ENCODE measurements around the gene CRYBG1. TPM values are rescaled to one million over a fixed set of nuclear protein-coding genes. Genes with fewer than 3 reads are reported as not detected.
A peak's percentile ranks its signal among the peaks of the same experiment; 100 is the strongest.

CRYBG1 gene
- total and polyA plus RNA-seq, 2 donors (not counting 1 experiment from before 2014, with no cell fraction given) = 9.6 to 47.0 TPM

- peak; percentile 76 for DNase-seq
- Histone ChIP-seq H3K9ac (ENCODE audit: low read length) (no peak overlapping the region), H3K9me3 (ENCODE audit: control extremely low read depth in 1 of 3, control insufficient read depth in 2 of 3, insufficient read depth in 1 of 3, low read length in 2 of 3) (no peaks in the 10 kb centered on the region), H3K36me3 (replicated peaks in 1 of 2; ENCODE audit: control extremely low read depth in 1 of 2, control insufficient read depth in 1 of 2, extremely low read depth in 1 of 2, insufficient read depth in 2 of 2, low read length in 1 of 2) (no peaks in the 10 kb centered on the region), H4K20me1 (ENCODE audit: control insufficient read depth, insufficient read depth, low read length, poor library complexity, severe bottlenecking) (no peaks in the 10 kb centered on the region), H3K27me3 (replicated peaks in 1 of 4; ENCODE audit: control extremely low read depth in 1 of 4, control insufficient read depth in 3 of 4, insufficient read depth in 4 of 4, low read length in 3 of 4) (peaks cover 0 to 6% (median 1%) of the 10 kb centered on the region in 4 experiments), H3K27ac (ENCODE audit: low read length in 2 of 2) (no peak overlapping the region), H3K4me1 (ENCODE audit: control insufficient read depth in 2 of 2, insufficient read depth in 2 of 2, low read length in 2 of 2) (peaks cover 5% of the 10 kb centered on the region in 2 donors), H2AFZ (ENCODE audit: insufficient read depth, low read depth, low read length, poor library complexity, severe bottlenecking) (no peak overlapping the region), H3K4me2 (replicated peaks; ENCODE audit: low read depth, low read length, poor library complexity, severe bottlenecking) (no peak overlapping the region), H3K4me3 (ENCODE audit: control extremely low read depth in 1 of 5, extremely low read depth in 1 of 5, insufficient read depth in 1 of 5, low read depth in 2 of 5, low read length in 4 of 5) (no peak overlapping the region), H3K79me2 (ENCODE audit: control insufficient read depth, insufficient read depth, low read length) (no peaks in the 10 kb centered on the region)
- ATAC-seq (ENCODE audit: low read depth) = peak; percentile 88
- Mint-ChIP-seq H3K4me1 (peaks cover 2% of the 10 kb centered on the region), H3K9me3 (ENCODE audit: insufficient read depth) (no peaks in the 10 kb centered on the region), H3K27ac (no peak overlapping the region), H3K4me3 (no peak overlapping the region), H3K27me3 (peaks cover 35% of the 10 kb centered on the region)
- POLR2A ChIA-PET = interaction anchor here (0.7 kb wide), 4 partner anchors 115 to 227 kb away, joined by 3 to 10 read pairs (median 4); no protein-coding TSS in a partner anchor
- TF ChIP-seq CTCF (IDR thresholded peaks at IDR 0.05) = peak; percentile 81
- no peak for TF ChIP-seq EZH2 (IDR thresholded peaks at IDR 0.05; ENCODE audit: borderline replicate concordance, insufficient read depth, low read depth, low read length, poor library complexity, severe bottlenecking)
- intact Hi-C loops (cut with micrococcal nuclease) = loop anchor here (1.0 kb wide), 4 partner anchors 110 to 662 kb away; no protein-coding TSS in a partner anchor
- CTCF ChIA-PET = interaction anchor here (0.6 to 5.3 kb wide), 31 partner anchors 9 to 1516 kb away, joined by 3 to 42 read pairs (median 4); partner anchors contain the start of gene ATG5
- WGBS (ENCODE audit: insufficient coverage) = 64% methylated on average over 2 of the region's 5 CpGs
Measured at GRCh38 chr6:106334646-106335448, 25.7 kb upstream of the CRYBG1 start.

All from B cell (primary cell).